K562 (cell line): ENCODE results near the gene UBE2R2. TPM values are rescaled to one million over a fixed set of nuclear protein-coding genes. Genes with fewer than 3 reads are reported as not detected.
"Not testable (repeated sequence)": the region's sequence is repeated elsewhere in the genome, so short reads cannot be mapped to it uniquely, and the experiment has no call there.

Experiments
- ATAC-seq: fragments of 200-7000 bp; cut with Tn5 transposase; 3 replicates; pipeline ENCODE4 v1.9.1; 2020; ENCODE audit warnings: moderate library complexity
- BruUV-seq: library from RNA; stranded (reverse); fragments of 400-500 nt; replicated peaks from 2 replicates; lab custom pipeline; 2021; lab: Mats Ljungman, UMichigan
- CTCF ChIA-PET: fragments of 300-600 bp; formaldehyde crosslinking; extraction: SDS; loops from one replicate; lab custom pipeline; 2021; ENCODE audit warnings: low intra/inter-chr PET ratio; lab: Yijun Ruan, JAX
- POLR2A ChIA-PET: fragments of 300-600, 350-650 bp; sonication (Branson Sonifier 250); formaldehyde crosslinking; extraction: SDS; loops from one replicate; lab custom pipeline; 2021; ENCODE audit warnings: antibody characterized with exemption, inconsistent platforms; lab: Yijun Ruan, JAX
- DNase-seq, 4 experiments: peaks; one replicate each; pipeline versions ENCODE4 v3.0.0 to v3.0.0-alpha.2; 2011 to 2018; ENCODE audit warnings: low spot score in 3 of 4, mixed read lengths in 3 of 4; ENCODE audit errors: extremely low read depth in 1 of 4
- FAIRE-seq: peaks from 2 replicates; lab custom pipeline; 2011; peaks lifted over from hg19 to GRCh38; lab: Jason Lieb, UNC
- H2AFZ ChIP-seq: 2 replicates; pipeline ENCODE4 v1.6.0; 2011; ENCODE audit warnings: low read depth, low read length, control low read depth, inconsistent platforms
- H3K27ac ChIP-seq: fragments of 200-600 bp; 3 replicates; pipeline ENCODE4 v1.8.0; 2011; ENCODE audit warnings: low read depth, mild to moderate bottlenecking, control low read depth, inconsistent platforms, low read length, moderate library complexity, mixed read lengths; ENCODE audit errors: extremely low read depth
- H3K27me3 ChIP-seq, 2 experiments: fragments of 300-600 bp in 1 of 2; 2 replicates in 1 of 2; 3 replicates in 1 of 2; pipeline versions ENCODE4 v1.6.0 to v1.8.0; 2011; ENCODE audit warnings: inconsistent platforms in 2 of 2, low read length in 2 of 2, mild to moderate bottlenecking in 1 of 2, mixed read lengths in 1 of 2, moderate library complexity in 1 of 2; ENCODE audit not compliant: control insufficient read depth in 2 of 2, insufficient read depth in 2 of 2
- H3K36me3 ChIP-seq: fragments of 300-600 bp; 3 replicates; pipeline ENCODE4 v1.8.0; 2011; ENCODE audit warnings: mild to moderate bottlenecking, low read length, inconsistent platforms; ENCODE audit not compliant: control insufficient read depth, insufficient read depth
- H3K4me1 ChIP-seq, 2 experiments: fragments of 200-600 bp in 1 of 2; replicated peaks in 1 of 2; 2 replicates in 1 of 2; 3 replicates in 1 of 2; pipeline versions ENCODE4 v1.5.1 to v1.8.0; 2011; ENCODE audit warnings: inconsistent platforms in 2 of 2, low read length in 2 of 2, mild to moderate bottlenecking in 1 of 2, mixed read lengths in 1 of 2, moderate library complexity in 1 of 2; ENCODE audit not compliant: control insufficient read depth in 2 of 2, insufficient read depth in 2 of 2
- H3K4me2 ChIP-seq: 2 replicates; pipeline ENCODE4 v1.6.1; 2011; ENCODE audit warnings: low read length, control low read depth, inconsistent platforms, mixed read lengths; ENCODE audit not compliant: insufficient read depth
- H3K4me3 ChIP-seq: fragments of 200-600 bp; sonication (generic), shearing (Covaris generic); 2 replicates; pipeline ENCODE4 v1.5.1; 2016; ENCODE audit warnings: control low read depth, inconsistent platforms
- H3K79me2 ChIP-seq: fragments of 200-600 bp; 3 replicates; pipeline ENCODE4 v1.8.0; 2011; ENCODE audit warnings: low read length, inconsistent platforms; ENCODE audit not compliant: control insufficient read depth, insufficient read depth
- H3K9ac ChIP-seq, 2 experiments: 2 replicates each; pipeline versions ENCODE4 v1.6.0 to v1.6.1; 2011; ENCODE audit warnings: low read depth in 2 of 2, low read length in 2 of 2, control low read depth in 1 of 2, inconsistent platforms in 1 of 2, mild to moderate bottlenecking in 1 of 2, mixed read lengths in 1 of 2; ENCODE audit not compliant: insufficient read depth in 1 of 2
- H3K9me1 ChIP-seq: one replicate; pipeline ENCODE4 v1.6.0; 2011; ENCODE audit warnings: inconsistent platforms, mild to moderate bottlenecking, low read length, moderate library complexity; ENCODE audit not compliant: control insufficient read depth, insufficient read depth
- H3K9me3 ChIP-seq: replicated peaks from 2 replicates; pipeline ENCODE4 v1.5.1; 2011; ENCODE audit warnings: low read depth, low read length, inconsistent platforms; ENCODE audit not compliant: control insufficient read depth, insufficient read depth
- H4K20me1 ChIP-seq: replicated peaks from 2 replicates; pipeline ENCODE4 v1.6.1; 2011; ENCODE audit warnings: low read length, inconsistent platforms, mixed read lengths; ENCODE audit not compliant: control insufficient read depth, insufficient read depth
- C11orf30 ChIP-seq: fragments of 450-650 bp; IDR thresholded peaks from 2 replicates; pipeline ENCODE4 v1.6.1; 2016; ENCODE audit warnings: low read depth, mild to moderate bottlenecking
- CTBP1 ChIP-seq: fragments of 450-650 bp; IDR thresholded peaks from 2 replicates; pipeline ENCODE4 v1.6.1; 2016; ENCODE audit warnings: borderline replicate concordance
- FOXA3 ChIP-seq, 2 experiments: fragments of 450-650 bp in 1 of 2; sonication (generic) in 1 of 2; formaldehyde crosslinking; IDR thresholded peaks in 1 of 2; conservative IDR thresholded peaks in 1 of 2; 2 replicates each; pipeline versions ENCODE4 v1.4.0 to v1.8.0; 2020 to 2022; ENCODE audit warnings: mild to moderate bottlenecking in 2 of 2, missing genetic modification reagents in 1 of 2
- FOXK2 ChIP-seq, 2 experiments: fragments of 450-650 bp; IDR thresholded peaks in 1 of 2; conservative IDR thresholded peaks in 1 of 2; 2 replicates each; pipeline ENCODE4 v1.6.1; 2016; ENCODE audit warnings: low read depth in 2 of 2, mild to moderate bottlenecking in 1 of 2
- MAFF ChIP-seq: IDR thresholded peaks from 2 replicates; pipeline ENCODE4 v1.6.1; 2012; ENCODE audit warnings: low read length, improper control_type of control experiment
- MAFG ChIP-seq: fragments of 450-650 bp; conservative IDR thresholded peaks from 2 replicates; pipeline ENCODE4 v1.6.1; 2016; ENCODE audit warnings: missing genetic modification characterization, missing compliant biosample characterization
- NFE2 ChIP-seq: IDR thresholded peaks from 2 replicates; pipeline ENCODE4 v1.6.1; 2014; ENCODE audit warnings: antibody characterized with exemption, low read depth
- WGBS: fragments of 100-300 bp; shearing (Covaris generic); methylation state at CpG from one replicate; pipeline ENCODE4 v1.1.6; 2016; ENCODE audit warnings: low coverage, mixed read lengths; ENCODE audit not compliant: insufficient coverage; ENCODE audit errors: missing lambda C conversion rate; 5-methylcytosine and 5-hydroxymethylcytosine counted together
- in situ Hi-C: fragments of 300-500 bp; cut with MboI; formaldehyde crosslinking; loops from 4 replicates; pipeline ENCODE4 v1.15.0; 2018; ENCODE audit warnings: inconsistent platforms, mixed read lengths
- intact Hi-C: fragments of 100-400 bp; cut with micrococcal nuclease; formaldehyde crosslinking; loops from 2 replicates; pipeline ENCODE4 v1.14.2; 2022
- polyA plus RNA-seq, 8 experiments: library from polyadenylated mRNA; depleted of rRNA in 4 of 8; stranded (reverse) in 5 of 8; unstranded in 3 of 8; fragments of >200 nt; fragmentation: Nextera tagmentation in 2 of 8; fragmentation: Illumina TruSeq in 1 of 8; extraction: Ambion mirVana in 2 of 8; extraction: Trizol in 1 of 8; gene quantifications; 2 replicates each; pipeline versions ENCODE4 v1.2.1 to v1.2.3, GENCODE V29; 2011 to 2014; ENCODE audit warnings: inconsistent platforms in 1 of 8, missing spikeins in 1 of 8
- total RNA-seq, 7 experiments: library from RNA; depleted of rRNA in 6 of 7; stranded (reverse); fragments of >200 nt in 6 of 7; fragmentation: Illumina TruSeq in 2 of 7; extraction: Trizol in 2 of 7; gene quantifications; 2 replicates each; pipeline versions ENCODE4 v1.2.1 to v1.2.3, GENCODE V29; 2011 to 2021; ENCODE audit warnings: low replicate concordance in 1 of 7

Gene UBE2R2
- total and polyA plus RNA-seq, 9 of the 15 experiments (the other 6 are each of a cell fraction or from before 2014, with no cell fraction given): 7.8 to 26.2 (median 11.8) TPM

GRCh38 chr9:33807156-33807555 is 9.8 kb upstream of the UBE2R2 start:
- H3K27me3 ChIP-seq, H3K4me3 ChIP-seq, H3K4me1 ChIP-seq, H4K20me1 ChIP-seq, H3K36me3 ChIP-seq, FAIRE-seq, H3K79me2 ChIP-seq, in situ Hi-C loops, H3K9ac ChIP-seq, intact Hi-C loops, H3K4me2 ChIP-seq, CTCF ChIA-PET, H3K9me3 ChIP-seq, H3K9me1 ChIP-seq, BruUV-seq: not testable (repeated sequence)
- Histone ChIP-seq H3K27ac (0 out of 3 replicates have a peak overlapping the region, but pooled peaks have one; percentile 4), H2AFZ (peak overlapping the region; percentile 64)
- DNase-seq: peak in 1 of 4 experiments; percentile 15
- no CpG with 5 or more reads among the region's 2 CpGs for WGBS
- peak; percentile 60 for TF ChIP-seq C11orf30
- 0 out of 4 replicates have a peak, but pooled peaks of 1 of the 2 experiments have one; percentile 43 for TF ChIP-seq FOXA3 (CRISPR knock-in tag; conservative IDR thresholded peaks at IDR 0.05 in 1 of 2, IDR thresholded peaks at IDR 0.05 in 1 of 2)
- TF ChIP-seq MAFG: 0 out of 2 replicates have a peak, but pooled peaks have one; percentile 15
- TF ChIP-seq CTBP1: peak; percentile 27; the same call in 1 of the 2 replicates
- TF ChIP-seq MAFF: peak; percentile 17; the same call in 1 of the 2 replicates
- TF ChIP-seq FOXK2 (conservative IDR thresholded peaks at IDR 0.05 in 1 of 2, IDR thresholded peaks at IDR 0.05 in 1 of 2; ENCODE audit: low read depth in 2 of 2): 0 out of 4 replicates have a peak, but pooled peaks of 1 of the 2 experiments have one; percentile 22
- TF ChIP-seq NFE2: peak; percentile 60
- POLR2A ChIA-PET: interaction anchor here (0.6 kb wide), 1 partner anchor 41 kb away, joined by 3 read pairs; no protein-coding TSS in a partner anchor
- ATAC-seq: peak; percentile 69

GRCh38 chr9:33808979-33809322 is 8.0 kb upstream of the UBE2R2 start:
- 17% methylated on average over 1 of the region's 1 CpG for WGBS
- FAIRE-seq, H3K79me2 ChIP-seq, H3K36me3 ChIP-seq, intact Hi-C loops, H3K9me1 ChIP-seq, POLR2A ChIA-PET, H3K9ac ChIP-seq, DNase-seq, H3K9me3 ChIP-seq, H2AFZ ChIP-seq, H3K4me1 ChIP-seq, H3K4me3 ChIP-seq, ATAC-seq, H3K27ac ChIP-seq, CTCF ChIA-PET, H3K4me2 ChIP-seq, H4K20me1 ChIP-seq, H3K27me3 ChIP-seq, BruUV-seq, in situ Hi-C loops: not testable (repeated sequence)
